ENCODE measurements around the gene CLSTN2.

Gene CLSTN2

GRCh38 chr3:139975594-139976365, 40.8 kb downstream of the CLSTN2 start:
- Histone ChIP-seq H3K27ac (no peak overlapping the region), H3K9me3 (no peaks in the 10 kb centered on the region), H3K4me1 (peaks cover 0 to 4% (median 0%) of the 10 kb centered on the region in 4 donors), H3K4me3 (no peak overlapping the region), H3K27me3 (no peaks in the 10 kb centered on the region), H3K36me3 (no peaks in the 10 kb centered on the region)
- TF ChIP-seq, protein P1, sequence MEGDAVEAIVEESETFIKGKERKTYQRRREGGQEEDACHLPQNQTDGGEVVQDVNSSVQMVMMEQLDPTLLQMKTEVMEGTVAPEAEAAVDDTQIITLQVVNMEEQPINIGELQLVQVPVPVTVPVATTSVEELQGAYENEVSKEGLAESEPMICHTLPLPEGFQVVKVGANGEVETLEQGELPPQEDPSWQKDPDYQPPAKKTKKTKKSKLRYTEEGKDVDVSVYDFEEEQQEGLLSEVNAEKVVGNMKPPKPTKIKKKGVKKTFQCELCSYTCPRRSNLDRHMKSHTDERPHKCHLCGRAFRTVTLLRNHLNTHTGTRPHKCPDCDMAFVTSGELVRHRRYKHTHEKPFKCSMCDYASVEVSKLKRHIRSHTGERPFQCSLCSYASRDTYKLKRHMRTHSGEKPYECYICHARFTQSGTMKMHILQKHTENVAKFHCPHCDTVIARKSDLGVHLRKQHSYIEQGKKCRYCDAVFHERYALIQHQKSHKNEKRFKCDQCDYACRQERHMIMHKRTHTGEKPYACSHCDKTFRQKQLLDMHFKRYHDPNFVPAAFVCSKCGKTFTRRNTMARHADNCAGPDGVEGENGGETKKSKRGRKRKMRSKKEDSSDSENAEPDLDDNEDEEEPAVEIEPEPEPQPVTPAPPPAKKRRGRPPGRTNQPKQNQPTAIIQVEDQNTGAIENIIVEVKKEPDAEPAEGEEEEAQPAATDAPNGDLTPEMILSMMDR (IDR thresholded peaks at IDR 0.05): no peak
- intact Hi-C loops (cut with DNase I; ENCODE audit: low total_unique reads): no loop called here
- DNase-seq: no peak

DNA sequence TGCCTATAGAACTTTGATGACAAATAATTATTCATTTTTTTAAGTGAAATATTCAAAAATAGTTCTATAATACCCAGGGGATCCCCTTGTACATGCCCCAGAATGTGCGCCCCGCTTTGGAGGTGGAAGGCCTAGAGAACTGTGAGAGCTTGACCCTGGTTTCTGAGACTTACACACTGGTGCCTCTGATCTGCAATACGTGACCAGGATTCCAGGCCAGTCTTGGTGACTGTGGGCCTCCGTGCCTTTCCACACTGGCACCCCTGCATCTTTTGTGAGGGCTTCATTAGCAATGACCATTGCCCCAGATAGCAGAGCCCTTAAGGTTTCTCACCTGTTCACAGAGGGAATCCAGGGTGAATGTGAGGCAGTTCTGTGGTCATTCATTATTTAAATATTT, 44.0 kb downstream of the CLSTN2 start:
- peaks cover 0 to 4% (median 0%) of the 10 kb centered on the region in 4 donors for H3K4me1 ChIP-seq
- no peak overlapping the region for H3K4me3 ChIP-seq
- no peaks in the 10 kb centered on the region for H3K27me3 ChIP-seq
- no peak for DNase-seq
- TF ChIP-seq, protein P1 (IDR thresholded peaks at IDR 0.05): no peak
- no peaks in the 10 kb centered on the region for H3K9me3 ChIP-seq
- no peaks in the 10 kb centered on the region for H3K36me3 ChIP-seq
- intact Hi-C loops (cut with DNase I; ENCODE audit: low total_unique reads): no loop called here
- H3K27ac ChIP-seq: no peak overlapping the region

DNA sequence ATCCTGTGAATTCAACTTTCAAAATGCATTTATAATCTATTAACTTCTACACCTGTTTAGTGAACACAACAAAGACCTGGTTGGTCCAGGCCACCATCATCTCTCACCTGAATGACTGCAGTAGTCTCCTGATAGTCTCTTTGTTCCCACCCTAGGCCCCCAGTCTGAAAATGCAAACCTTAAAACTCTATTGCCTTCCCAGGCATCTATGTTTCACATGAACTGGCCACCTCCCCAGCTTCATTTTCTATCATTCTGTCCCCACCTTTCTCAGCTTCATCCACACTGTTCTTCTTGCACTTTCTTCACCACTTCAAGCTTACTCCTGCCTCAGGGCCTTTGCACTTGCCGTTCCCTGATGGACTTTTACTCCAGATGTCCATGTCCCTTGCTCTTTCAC, 45.0 kb downstream of the CLSTN2 start:
- Histone ChIP-seq H3K27me3 (no peaks in the 10 kb centered on the region), H3K9me3 (no peaks in the 10 kb centered on the region), H3K4me1 (peaks cover 0 to 4% (median 0%) of the 10 kb centered on the region in 4 donors), H3K36me3 (no peaks in the 10 kb centered on the region), H3K27ac (no peak overlapping the region), H3K4me3 (no peak overlapping the region)
- DNase-seq: no peak
- TF ChIP-seq, protein P1 (IDR thresholded peaks at IDR 0.05): no peak
- intact Hi-C loops (cut with DNase I; ENCODE audit: low total_unique reads): no loop called here

GRCh38 chr3:139982404-139982803, 47.4 kb downstream of the CLSTN2 start:
- Histone ChIP-seq H3K4me3 (no peak overlapping the region), H3K4me1 (no peaks in the 10 kb centered on the region), H3K27me3 (no peaks in the 10 kb centered on the region), H3K36me3 (no peaks in the 10 kb centered on the region), H3K9me3 (no peaks in the 10 kb centered on the region), H3K27ac (no peak overlapping the region)
- intact Hi-C loops (cut with DNase I; ENCODE audit: low total_unique reads): no loop called here
- no peak for DNase-seq
- TF ChIP-seq, protein P1 (IDR thresholded peaks at IDR 0.05): no peak

- no peak overlapping the region for H3K4me3 ChIP-seq
- no peak for DNase-seq
- TF ChIP-seq, protein P1 (IDR thresholded peaks at IDR 0.05): no peak
- H3K36me3 ChIP-seq: no peaks in the 10 kb centered on the region
- no peak overlapping the region for H3K27ac ChIP-seq
- no peaks in the 10 kb centered on the region for H3K4me1 ChIP-seq
- no peaks in the 10 kb centered on the region for H3K27me3 ChIP-seq
- intact Hi-C loops (cut with DNase I; ENCODE audit: low total_unique reads): no loop called here
- no peaks in the 10 kb centered on the region for H3K9me3 ChIP-seq
Measured at GRCh38 chr3:139985576-139985975, 50.6 kb downstream of the CLSTN2 start.

Data from tibial artery (tissue), 4 donors.